Measurements from ENCODE around the gene ADAM17.

- TF ChIP-seq, protein P1, sequence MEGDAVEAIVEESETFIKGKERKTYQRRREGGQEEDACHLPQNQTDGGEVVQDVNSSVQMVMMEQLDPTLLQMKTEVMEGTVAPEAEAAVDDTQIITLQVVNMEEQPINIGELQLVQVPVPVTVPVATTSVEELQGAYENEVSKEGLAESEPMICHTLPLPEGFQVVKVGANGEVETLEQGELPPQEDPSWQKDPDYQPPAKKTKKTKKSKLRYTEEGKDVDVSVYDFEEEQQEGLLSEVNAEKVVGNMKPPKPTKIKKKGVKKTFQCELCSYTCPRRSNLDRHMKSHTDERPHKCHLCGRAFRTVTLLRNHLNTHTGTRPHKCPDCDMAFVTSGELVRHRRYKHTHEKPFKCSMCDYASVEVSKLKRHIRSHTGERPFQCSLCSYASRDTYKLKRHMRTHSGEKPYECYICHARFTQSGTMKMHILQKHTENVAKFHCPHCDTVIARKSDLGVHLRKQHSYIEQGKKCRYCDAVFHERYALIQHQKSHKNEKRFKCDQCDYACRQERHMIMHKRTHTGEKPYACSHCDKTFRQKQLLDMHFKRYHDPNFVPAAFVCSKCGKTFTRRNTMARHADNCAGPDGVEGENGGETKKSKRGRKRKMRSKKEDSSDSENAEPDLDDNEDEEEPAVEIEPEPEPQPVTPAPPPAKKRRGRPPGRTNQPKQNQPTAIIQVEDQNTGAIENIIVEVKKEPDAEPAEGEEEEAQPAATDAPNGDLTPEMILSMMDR (IDR thresholded peaks at IDR 0.05), result no peak
- no peak for TF ChIP-seq TCF7L2 (IDR thresholded peaks at IDR 0.05; ENCODE audit: low read depth, low read length)
- no peak for TF ChIP-seq SIN3A (IDR thresholded peaks at IDR 0.05; ENCODE audit: borderline replicate concordance, insufficient read depth, low read depth, low read length)
- TF ChIP-seq POLR2AphosphoS5 (IDR thresholded peaks at IDR 0.05; ENCODE audit: low read depth, low read length), result peak; percentile 58; the same call in 1 of the 2 replicates
Measured at GRCh38 chr2:9578467-9579235, 23.0 kb upstream of the ADAM17 start.

All from Panc1 (cell line).